ENCODE measurements around the gene HORMAD1.

- TF ChIP-seq POLR2A (IDR thresholded peaks at IDR 0.05): no peak
- TF ChIP-seq CTCF (IDR thresholded peaks at IDR 0.05): no peak
Observed at GRCh38 chr1:150663321-150663720, 57.4 kb downstream of the HORMAD1 start.

Measured in adrenal gland (tissue), 5 donors.